Liver (tissue), 9 donors: ENCODE data around the gene CST8. TPM values are rescaled to one million over a fixed set of nuclear protein-coding genes. Genes with fewer than 3 reads are reported as not detected.

Experiments
- DNase-seq: peaks from one replicate; pipeline ENCODE4 v3.0.0-alpha.2; 2017; ENCODE audit warnings: low spot score
- H3K27ac ChIP-seq, 2 donors: one replicate each; pipeline ENCODE4 v1.7.0; 2013; ENCODE audit warnings: inconsistent platforms in 2 of 2, low read length in 2 of 2, control low read depth in 1 of 2, low read depth in 1 of 2, mild to moderate bottlenecking in 1 of 2
- H3K27me3 ChIP-seq, 4 donors: one replicate each; pipeline versions ENCODE4 v1.6.1 to v1.7.0; 2013; ENCODE audit warnings: low read length in 3 of 4, inconsistent platforms in 1 of 4, mild to moderate bottlenecking in 1 of 4, moderate library complexity in 1 of 4; ENCODE audit not compliant: control insufficient read depth in 4 of 4, insufficient read depth in 4 of 4
- H3K36me3 ChIP-seq, 4 donors: one replicate each; pipeline versions ENCODE4 v1.6.1 to v1.7.0; 2013; ENCODE audit warnings: low read length in 3 of 4, mild to moderate bottlenecking in 3 of 4, low read depth in 1 of 4, moderate library complexity in 1 of 4; ENCODE audit not compliant: control insufficient read depth in 4 of 4, insufficient read depth in 3 of 4
- H3K4me1 ChIP-seq, 4 donors: one replicate each; pipeline versions ENCODE4 v1.6.1 to v1.7.0; 2013; ENCODE audit warnings: low read length in 3 of 4, mild to moderate bottlenecking in 3 of 4, moderate library complexity in 1 of 4; ENCODE audit not compliant: control insufficient read depth in 4 of 4, insufficient read depth in 4 of 4
- H3K4me3 ChIP-seq, 3 donors: one replicate each; pipeline versions ENCODE4 v1.6.1 to v1.7.0; 2013; ENCODE audit warnings: low read length in 3 of 3, control low read depth in 1 of 3, low read depth in 1 of 3, mild to moderate bottlenecking in 1 of 3
- H3K9ac ChIP-seq, 2 donors: one replicate each; pipeline ENCODE4 v1.7.0; 2013; ENCODE audit warnings: low read length in 2 of 2, mild to moderate bottlenecking in 2 of 2, moderate library complexity in 2 of 2, control low read depth in 1 of 2, low read depth in 1 of 2
- H3K9me3 ChIP-seq, 4 donors: one replicate each; pipeline versions ENCODE4 v1.6.1 to v1.7.0; 2013; ENCODE audit warnings: low read length in 3 of 4; ENCODE audit not compliant: control insufficient read depth in 4 of 4
- CTCF ChIP-seq: fragments of 150-350 bp; IDR thresholded peaks from 2 replicates; pipeline ENCODE4 v1.5.1; 2017; ENCODE audit warnings: improper control_type of control experiment, low read depth, low read length; ENCODE audit not compliant: missing input control
- EGR1 ChIP-seq, 2 donors: IDR thresholded peaks; 2 replicates each; pipeline ENCODE4 v1.6.1; 2016 to 2018; ENCODE audit warnings: antibody characterized with exemption in 2 of 2, low read depth in 2 of 2
- FOXA1 ChIP-seq: IDR thresholded peaks from 2 replicates; pipeline ENCODE4 v1.6.1; 2016; ENCODE audit warnings: antibody characterized with exemption
- FOXA2 ChIP-seq: IDR thresholded peaks from 2 replicates; pipeline ENCODE4 v1.6.1; 2016; ENCODE audit warnings: antibody characterized with exemption
- GABPA ChIP-seq, 2 donors: IDR thresholded peaks in 1 of 2; conservative IDR thresholded peaks in 1 of 2; 2 replicates each; pipeline ENCODE4 v1.6.1; 2016; ENCODE audit warnings: antibody characterized with exemption in 2 of 2, mild to moderate bottlenecking in 1 of 2, moderate library complexity in 1 of 2
- HNF4G ChIP-seq: IDR thresholded peaks from 2 replicates; pipeline ENCODE4 v1.6.1; 2016; ENCODE audit warnings: antibody characterized with exemption
- MAX ChIP-seq: IDR thresholded peaks from 2 replicates; pipeline ENCODE4 v1.6.1; 2016; ENCODE audit warnings: antibody characterized with exemption
- NR2F2 ChIP-seq: IDR thresholded peaks from 2 replicates; pipeline ENCODE4 v1.6.1; 2016; ENCODE audit warnings: antibody characterized with exemption
- RAD21 ChIP-seq, 2 donors: IDR thresholded peaks; 2 replicates each; pipeline ENCODE4 v1.6.1; 2016; ENCODE audit warnings: antibody characterized with exemption in 2 of 2, mild to moderate bottlenecking in 2 of 2
- REST ChIP-seq: IDR thresholded peaks from 2 replicates; pipeline ENCODE4 v1.6.1; 2016; ENCODE audit warnings: antibody characterized with exemption, mild to moderate bottlenecking
- RXRA ChIP-seq, 2 donors: IDR thresholded peaks; 2 replicates each; pipeline ENCODE4 v1.6.1; 2017 to 2018; ENCODE audit warnings: antibody characterized with exemption in 2 of 2, mild to moderate bottlenecking in 1 of 2
- SP1 ChIP-seq: IDR thresholded peaks from 2 replicates; pipeline ENCODE4 v1.6.1; 2018; ENCODE audit warnings: antibody characterized with exemption, mild to moderate bottlenecking
- TAF1 ChIP-seq: conservative IDR thresholded peaks from 2 replicates; pipeline ENCODE4 v1.6.1; 2016; ENCODE audit warnings: antibody characterized with exemption, mild to moderate bottlenecking
- YY1 ChIP-seq: IDR thresholded peaks from 2 replicates; pipeline ENCODE4 v1.6.1; 2016; ENCODE audit warnings: antibody characterized with exemption, mild to moderate bottlenecking
- WGBS: extraction: QIAGEN DNeasy Blood & Tissue Kit; methylation state at CpG from one replicate; pipeline ENCODE4 v1.1.7; 2013; 5-methylcytosine and 5-hydroxymethylcytosine counted together
- polyA plus RNA-seq, 2 donors: library from polyadenylated mRNA; stranded (reverse) in 1 of 2; unstranded in 1 of 2; fragments of 200-250 nt in 1 of 2; fragments of >200 nt in 1 of 2; fragmentation: Nextera tagmentation in 1 of 2; extraction: Ambion mirVana in 1 of 2; gene quantifications; one replicate each; pipeline versions ENCODE4 v1.2.1 to v1.2.3, GENCODE V29; 2013 to 2015
- total RNA-seq, 2 donors: library from RNA; depleted of rRNA; stranded (reverse); fragments of >200 nt; gene quantifications; one replicate each; pipeline ENCODE4 v1.2.3, GENCODE V29; 2014
- donor health status: healthy.
- donor health status: healthy.
- donor health status: healthy.
- donor health status: healthy.
- donor health status: healthy.

The CST8 gene
- total and polyA plus RNA-seq, 4 donors = not detected

GRCh38 chr20:23541330-23541729 is 50.4 kb downstream of the CST8 start:
- H3K4me3 ChIP-seq = no peak overlapping the region
- H3K9ac ChIP-seq = no peak overlapping the region
- no peak overlapping the region for H3K27ac ChIP-seq
- no peaks in the 10 kb centered on the region for H3K4me1 ChIP-seq
- WGBS = 44% methylated on average over 1 of the region's 1 CpG
- H3K36me3 ChIP-seq = no peaks in the 10 kb centered on the region
- H3K9me3 ChIP-seq = no peaks in the 10 kb centered on the region
- TF ChIP-seq RXRA (IDR thresholded peaks at IDR 0.05) (no peak), REST (no peak), TAF1 (no peak), FOXA2 (no peak), SP1 (no peak), CTCF (no peak), RAD21 (IDR thresholded peaks at IDR 0.05) (no peak), EGR1 (IDR thresholded peaks at IDR 0.05; ENCODE audit: low read depth in 2 of 2) (no peak), GABPA (IDR thresholded peaks at IDR 0.05 in 1 of 2, conservative IDR thresholded peaks at IDR 0.05 in 1 of 2) (no peak), MAX (no peak), YY1 (no peak)
- H3K27me3 ChIP-seq = peaks cover 0 to 6% (median 0%) of the 10 kb centered on the region in 4 donors
- no peak for DNase-seq

GRCh38 chr20:23541776-23542175 is 50.9 kb downstream of the CST8 start:
- WGBS = 76% methylated on average over 2 of the region's 2 CpGs
- TF ChIP-seq NR2F2 = no peak
- TF ChIP-seq RXRA (IDR thresholded peaks at IDR 0.05) = no peak
- TF ChIP-seq HNF4G = no peak
- no peak for TF ChIP-seq TAF1
- no peak for TF ChIP-seq RAD21 (IDR thresholded peaks at IDR 0.05)
- TF ChIP-seq EGR1 (IDR thresholded peaks at IDR 0.05; ENCODE audit: low read depth in 2 of 2) = no peak
- TF ChIP-seq YY1 = no peak
- no peak for TF ChIP-seq GABPA (IDR thresholded peaks at IDR 0.05 in 1 of 2, conservative IDR thresholded peaks at IDR 0.05 in 1 of 2)
- TF ChIP-seq SP1 = no peak
- Histone ChIP-seq H3K4me1 (no peaks in the 10 kb centered on the region), H3K9me3 (no peaks in the 10 kb centered on the region), H3K27ac (no peak overlapping the region), H3K4me3 (no peak overlapping the region), H3K36me3 (no peaks in the 10 kb centered on the region), H3K9ac (no peak overlapping the region), H3K27me3 (peaks cover 0 to 6% (median 0%) of the 10 kb centered on the region in 4 donors)
- DNase-seq = no peak

GRCh38 chr20:23542801-23543200 is 51.9 kb downstream of the CST8 start:
- H3K36me3 ChIP-seq = no peaks in the 10 kb centered on the region
- H3K4me3 ChIP-seq = no peak overlapping the region
- no peaks in the 10 kb centered on the region for H3K4me1 ChIP-seq
- no peak for DNase-seq
- 50% methylated on average over 5 of the region's 5 CpGs for WGBS
- peaks cover 0 to 6% (median 0%) of the 10 kb centered on the region in 4 donors for H3K27me3 ChIP-seq
- TF ChIP-seq YY1 (no peak), REST (no peak), FOXA1 (no peak), RAD21 (IDR thresholded peaks at IDR 0.05) (no peak)
- H3K9me3 ChIP-seq = no peaks in the 10 kb centered on the region
- no peak overlapping the region for H3K9ac ChIP-seq
- H3K27ac ChIP-seq = no peak overlapping the region
